Epithelial cell of prostate (primary cell): ENCODE results near the gene CHST2.

Experiments used
- DNase-seq: peaks from one replicate; pipeline ENCODE4 v3.0.0-alpha.2; 2011; ENCODE audit warnings: low read depth, low spot score
- H3K27ac ChIP-seq: fragments of 450-650 bp; 2 replicates; pipeline ENCODE4 v1.5.1; 2017; ENCODE audit warnings: mild to moderate bottlenecking

The CHST2 gene

GRCh38 chr3:143098032-143098764 is 21.4 kb upstream of the CHST2 start:
- no peak overlapping the region for H3K27ac ChIP-seq
- no peak for DNase-seq

DNA sequence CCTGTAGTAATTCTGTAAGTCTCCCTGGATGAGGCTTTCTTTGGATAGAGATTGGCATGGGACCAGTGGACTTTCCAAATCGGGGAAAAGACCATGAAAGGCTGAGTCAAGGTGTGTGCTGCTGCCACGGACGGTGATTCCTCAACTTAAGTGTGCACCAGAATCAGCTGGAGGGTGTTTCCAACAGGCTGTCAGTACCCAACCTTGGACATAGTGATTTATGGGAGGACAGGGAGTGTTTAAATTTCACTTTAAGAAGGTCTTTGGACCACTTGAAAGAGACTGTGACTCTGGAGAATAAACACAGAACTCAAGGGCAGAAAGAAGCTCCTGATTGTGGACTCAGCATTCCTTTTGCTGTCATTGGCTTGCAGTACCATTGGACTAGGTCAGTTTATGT is 20.4 kb upstream of the CHST2 start:
- H3K27ac ChIP-seq: no peak overlapping the region
- DNase-seq: no peak

GRCh38 chr3:143099690-143100089 is 19.9 kb upstream of the CHST2 start:
- H3K27ac ChIP-seq: no peak overlapping the region
- no peak for DNase-seq

DNA sequence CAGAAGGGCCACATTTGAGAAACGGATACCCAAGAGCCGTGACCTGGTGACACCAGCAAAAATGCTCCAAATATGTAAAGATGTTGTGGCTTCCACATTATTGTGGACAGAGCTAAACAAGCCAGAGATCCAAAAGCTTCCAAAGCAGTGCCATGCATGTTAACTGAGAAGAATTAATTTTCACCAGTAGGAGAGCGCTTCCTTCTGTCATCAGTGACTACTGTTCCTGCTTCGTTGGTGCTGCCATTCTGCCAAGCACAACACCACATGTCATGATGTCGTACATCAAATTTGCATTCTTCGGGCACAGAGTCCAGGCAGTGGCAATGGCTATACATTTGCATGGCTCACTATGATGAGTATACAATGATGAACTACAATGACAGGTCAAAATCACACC is 19.1 kb upstream of the CHST2 start:
- no peak overlapping the region for H3K27ac ChIP-seq

DNA sequence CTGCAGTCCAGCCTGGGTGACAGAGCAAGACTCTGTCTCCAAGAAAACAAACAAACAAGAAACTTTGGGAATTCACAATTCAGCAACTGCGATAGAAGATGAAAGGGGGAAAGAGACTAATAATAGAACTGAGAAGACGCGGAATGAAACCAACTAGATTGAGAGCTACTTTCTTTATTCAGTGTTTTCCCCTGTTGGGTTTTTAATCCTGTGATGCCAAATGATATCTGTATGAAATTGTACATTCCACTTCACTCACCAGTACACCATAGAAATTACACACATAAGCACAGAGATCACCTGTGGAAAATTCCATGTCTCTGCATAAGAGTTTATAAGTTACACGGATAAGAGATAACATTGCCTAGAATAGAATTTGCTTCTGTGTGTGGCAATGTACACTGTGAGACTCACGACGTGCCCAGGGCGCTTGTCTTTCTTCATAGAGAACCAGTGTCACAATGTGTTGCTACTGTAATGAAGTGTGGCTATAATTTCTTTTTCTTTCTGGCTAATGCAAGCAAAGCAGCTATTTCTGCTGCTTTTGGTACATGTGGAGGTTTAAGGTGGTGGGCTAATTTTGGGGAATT is 17.7 kb upstream of the CHST2 start:
- DNase-seq: no peak
- no peak overlapping the region for H3K27ac ChIP-seq

More for the DNA sequence above, 19.1 kb upstream of the CHST2 start:
- DNase-seq: no peak

DNA sequence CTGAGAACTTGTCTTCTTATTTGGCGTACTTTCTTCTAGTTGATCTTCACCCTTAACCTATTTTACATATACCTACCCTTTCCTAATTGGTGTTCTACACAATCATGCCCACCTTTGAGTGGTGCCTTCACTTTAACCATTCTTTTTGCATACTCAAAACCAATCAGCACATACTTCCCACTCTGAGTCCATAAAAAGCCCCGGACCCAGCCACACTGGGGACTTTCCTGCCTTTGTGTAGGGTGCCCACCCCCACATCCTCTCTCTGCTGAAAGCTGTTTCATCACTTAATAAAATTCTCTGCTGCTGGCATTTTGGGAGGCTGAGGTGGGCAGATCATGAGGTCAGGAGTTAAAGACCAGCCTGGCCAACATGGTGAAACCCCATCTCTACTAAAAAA is 15.9 kb upstream of the CHST2 start:
- no peak for DNase-seq
- no peak overlapping the region for H3K27ac ChIP-seq

DNA sequence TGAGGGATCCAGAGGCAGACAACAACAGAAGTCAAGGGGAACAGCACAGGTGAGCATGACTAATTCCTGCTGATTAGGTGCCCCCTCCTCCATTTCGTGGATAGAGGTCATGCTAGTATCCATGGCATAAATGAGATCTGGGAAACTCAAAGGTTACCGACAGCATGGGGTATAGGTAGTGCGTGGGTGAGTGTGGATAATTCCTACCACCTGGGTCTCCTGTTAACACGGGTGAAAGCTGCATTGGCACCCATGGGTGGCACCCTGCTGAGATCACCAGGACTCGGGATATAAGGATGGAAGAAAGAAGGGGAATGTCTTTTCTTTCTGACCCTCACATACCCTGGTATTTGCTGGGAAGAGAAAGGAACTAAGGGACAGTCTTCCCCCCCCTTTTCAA is 14.4 kb upstream of the CHST2 start:
- no peak for DNase-seq
- H3K27ac ChIP-seq: no peak overlapping the region

- no peak for DNase-seq
- H3K27ac ChIP-seq: no peak overlapping the region
Observed at GRCh38 chr3:143109861-143110260, 9.7 kb upstream of the CHST2 start.

DNA sequence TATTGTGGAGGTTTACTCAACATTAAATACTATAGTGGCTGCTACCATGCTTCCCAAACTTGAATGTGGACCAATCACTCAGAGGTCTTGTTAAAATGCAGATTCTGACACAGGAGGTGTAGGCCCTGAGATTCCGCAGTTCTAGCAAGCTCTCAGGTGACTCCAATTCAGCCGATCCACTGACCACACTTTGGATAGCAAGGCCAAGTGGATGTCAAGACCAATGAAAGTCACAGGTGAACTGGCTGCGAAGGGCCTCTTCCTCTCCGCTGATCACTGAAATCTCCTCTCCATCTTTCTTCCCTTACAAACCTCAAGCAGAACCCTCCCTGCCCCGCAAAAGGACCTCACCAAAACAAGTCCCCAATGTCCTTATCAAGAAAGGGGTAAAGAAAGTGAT is 9.2 kb upstream of the CHST2 start:
- DNase-seq: no peak
- no peak overlapping the region for H3K27ac ChIP-seq

DNA sequence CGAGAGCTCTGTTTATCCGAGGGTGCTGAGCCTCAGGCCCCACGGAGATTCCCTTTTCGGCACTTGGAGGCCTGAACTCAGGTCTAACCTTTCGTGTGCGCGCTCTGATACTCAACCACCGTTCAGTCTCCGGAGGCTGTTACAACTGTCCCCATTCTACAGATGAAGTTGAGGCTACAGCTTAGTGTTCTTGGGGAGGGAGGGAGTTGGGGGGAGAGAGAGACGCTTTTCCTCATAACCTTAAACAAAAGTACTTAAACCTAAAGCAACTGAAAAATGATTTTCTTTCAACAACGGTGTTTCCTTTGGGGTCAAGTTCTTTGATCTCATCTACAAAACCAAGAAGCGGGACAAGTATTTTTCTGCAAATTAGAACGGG is 952 bp upstream of the CHST2 start:
- DNase-seq: no peak
- no peak overlapping the region for H3K27ac ChIP-seq

- no peak overlapping the region for H3K27ac ChIP-seq
- no peak for DNase-seq
Observed at GRCh38 chr3:143119974-143120715, 574 bp downstream of the CHST2 start.

DNA sequence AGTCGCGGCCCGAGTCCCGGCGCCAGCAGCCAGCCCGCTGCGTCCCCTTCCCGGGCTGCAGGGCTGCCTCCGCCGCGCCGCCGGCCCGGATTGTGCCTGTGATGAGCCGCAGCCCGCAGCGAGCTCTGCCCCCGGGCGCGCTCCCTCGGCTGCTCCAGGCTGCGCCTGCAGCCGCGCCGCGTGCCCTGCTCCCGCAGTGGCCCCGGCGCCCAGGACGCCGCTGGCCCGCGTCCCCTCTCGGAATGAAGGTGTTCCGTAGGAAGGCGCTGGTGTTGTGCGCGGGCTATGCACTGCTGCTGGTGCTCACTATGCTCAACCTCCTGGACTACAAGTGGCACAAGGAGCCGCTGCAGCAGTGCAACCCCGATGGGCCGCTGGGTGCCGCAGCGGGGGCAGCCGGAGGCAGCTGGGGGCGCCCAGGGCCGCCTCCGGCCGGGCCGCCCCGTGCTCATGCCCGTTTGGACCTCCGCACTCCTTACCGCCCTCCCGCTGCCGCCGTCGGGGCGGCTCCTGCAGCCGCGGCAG is 1.2 kb downstream of the CHST2 start:
- DNase-seq: no peak
- H3K27ac ChIP-seq: no peak overlapping the region

- DNase-seq: no peak
- H3K27ac ChIP-seq: no peak overlapping the region
Observed at GRCh38 chr3:143121241-143122088, 1.9 kb downstream of the CHST2 start.

DNA sequence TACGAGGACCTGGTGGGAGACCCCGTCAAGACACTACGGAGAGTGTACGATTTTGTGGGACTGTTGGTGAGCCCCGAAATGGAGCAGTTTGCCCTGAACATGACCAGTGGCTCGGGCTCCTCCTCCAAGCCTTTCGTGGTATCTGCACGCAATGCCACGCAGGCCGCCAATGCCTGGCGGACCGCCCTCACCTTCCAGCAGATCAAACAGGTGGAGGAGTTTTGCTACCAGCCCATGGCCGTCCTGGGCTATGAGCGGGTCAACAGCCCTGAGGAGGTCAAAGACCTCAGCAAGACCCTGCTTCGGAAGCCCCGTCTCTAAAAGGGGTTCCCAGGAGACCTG is 2.5 kb downstream of the CHST2 start:
- no peak for DNase-seq
- H3K27ac ChIP-seq: no peak overlapping the region

GRCh38 chr3:143122608-143123352 is 3.2 kb downstream of the CHST2 start:
- H3K27ac ChIP-seq: no peak overlapping the region
- DNase-seq: no peak

- DNase-seq: no peak
- no peak overlapping the region for H3K27ac ChIP-seq
Observed at GRCh38 chr3:143123353-143123984, 3.9 kb downstream of the CHST2 start.

DNA sequence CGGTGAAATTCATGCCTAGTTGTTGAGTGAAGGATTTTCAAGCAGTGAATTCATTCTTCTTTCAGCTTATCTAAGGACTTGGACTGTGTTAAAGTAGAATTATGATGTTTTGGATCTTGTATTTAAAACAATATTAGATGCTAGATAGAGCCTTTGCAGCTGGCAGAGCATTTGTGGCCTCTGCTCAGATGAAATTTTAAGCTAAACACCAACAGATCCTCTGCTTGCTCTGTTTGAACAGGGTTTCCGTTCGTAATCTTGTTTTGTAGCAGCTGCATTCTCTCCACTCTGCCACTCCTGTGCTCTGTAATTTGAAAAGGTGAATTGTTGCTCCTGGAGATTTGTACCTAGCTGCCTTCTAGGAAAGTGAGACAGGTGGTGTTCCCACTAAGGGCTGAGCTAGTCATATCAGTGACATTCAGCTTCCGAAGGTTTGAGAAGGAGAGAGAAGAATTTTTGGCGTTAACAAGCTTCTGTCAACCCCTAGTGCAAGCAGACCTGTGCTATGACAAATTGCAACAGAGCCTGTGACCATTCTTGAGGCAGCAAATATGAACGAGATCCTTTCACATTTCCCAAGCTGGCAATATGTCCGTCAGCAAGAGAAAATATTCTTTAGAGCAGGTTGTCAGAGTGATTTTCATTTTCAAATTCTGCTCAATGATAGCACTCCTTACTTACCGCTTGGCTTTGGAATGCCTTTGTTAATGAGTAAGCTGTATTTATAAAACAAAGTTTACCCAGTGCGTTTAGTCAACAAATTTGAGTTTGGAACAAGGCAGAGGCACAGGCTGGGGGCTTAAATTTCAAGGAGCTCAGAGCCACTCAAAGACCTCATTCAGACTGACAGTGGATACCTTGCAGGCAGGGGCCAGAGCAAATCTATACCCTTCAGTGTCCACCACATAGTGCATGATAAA is 5.3 kb downstream of the CHST2 start:
- no peak overlapping the region for H3K27ac ChIP-seq
- no peak for DNase-seq

DNA sequence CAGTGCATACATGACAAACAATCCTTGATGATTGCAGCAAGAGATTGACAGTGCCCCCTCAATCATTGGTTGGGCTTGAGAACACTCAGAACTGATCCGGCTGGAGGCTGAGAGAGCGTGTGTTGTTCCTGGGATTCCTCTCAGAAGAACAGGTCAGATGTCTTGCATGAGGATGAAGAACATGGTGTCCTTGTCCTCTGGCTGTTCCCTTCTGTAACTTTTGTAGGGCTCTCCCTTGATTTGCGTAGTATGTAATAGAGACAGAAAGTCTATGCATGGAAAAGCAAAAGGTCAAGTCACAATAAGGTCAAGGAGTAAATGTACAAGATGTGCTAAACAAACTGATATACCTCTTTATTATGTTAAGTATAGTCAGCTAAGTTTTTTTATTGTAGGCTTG is 8.2 kb downstream of the CHST2 start:
- no peak for DNase-seq
- no peak overlapping the region for H3K27ac ChIP-seq
